NCI-H2227 treated with DMSO at 0.1 percent for 48 hours (cell line): ENCODE data around the gene RPTN.
A peak's percentile ranks its signal among the peaks of the same experiment; 100 is the strongest.
"Not testable (repeated sequence)": the region's sequence is repeated elsewhere in the genome, so short reads cannot be mapped to it uniquely, and the experiment has no call there.

Experiments
- DNase-seq: peaks from one replicate; lab custom pipeline; 2025; lab: John Stamatoyannopoulos, UW

Gene RPTN

DNA sequence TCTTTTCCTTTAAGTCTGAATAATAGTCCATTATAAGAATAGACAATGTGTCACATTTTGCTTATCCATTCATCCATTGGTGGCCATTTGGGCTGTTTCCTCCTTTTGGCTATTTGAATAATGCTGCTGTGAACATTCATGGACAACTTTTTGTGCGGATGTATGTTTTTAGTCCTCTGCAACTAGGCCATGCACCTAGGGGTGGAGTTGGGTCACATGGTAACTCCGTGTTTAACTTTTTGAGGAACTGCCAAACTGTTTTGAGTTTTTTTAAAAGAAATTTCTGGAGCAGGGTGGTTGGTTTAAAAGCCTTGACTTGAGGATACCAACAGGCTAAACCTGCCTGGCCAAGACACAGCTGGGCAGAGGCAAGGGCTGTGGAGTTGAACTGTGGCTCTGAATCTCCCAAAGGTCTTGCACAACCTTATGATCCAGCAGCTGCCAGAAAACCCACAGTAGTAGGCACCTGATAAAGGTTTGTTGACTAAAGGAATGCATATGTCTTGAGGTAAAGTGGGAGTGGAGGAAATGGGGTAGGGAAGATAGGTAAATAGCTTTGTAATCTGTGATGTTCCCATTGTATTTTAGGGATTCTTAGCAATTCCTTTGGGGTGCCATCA is 5.6 kb upstream of the RPTN start:
- no peak for DNase-seq

DNA sequence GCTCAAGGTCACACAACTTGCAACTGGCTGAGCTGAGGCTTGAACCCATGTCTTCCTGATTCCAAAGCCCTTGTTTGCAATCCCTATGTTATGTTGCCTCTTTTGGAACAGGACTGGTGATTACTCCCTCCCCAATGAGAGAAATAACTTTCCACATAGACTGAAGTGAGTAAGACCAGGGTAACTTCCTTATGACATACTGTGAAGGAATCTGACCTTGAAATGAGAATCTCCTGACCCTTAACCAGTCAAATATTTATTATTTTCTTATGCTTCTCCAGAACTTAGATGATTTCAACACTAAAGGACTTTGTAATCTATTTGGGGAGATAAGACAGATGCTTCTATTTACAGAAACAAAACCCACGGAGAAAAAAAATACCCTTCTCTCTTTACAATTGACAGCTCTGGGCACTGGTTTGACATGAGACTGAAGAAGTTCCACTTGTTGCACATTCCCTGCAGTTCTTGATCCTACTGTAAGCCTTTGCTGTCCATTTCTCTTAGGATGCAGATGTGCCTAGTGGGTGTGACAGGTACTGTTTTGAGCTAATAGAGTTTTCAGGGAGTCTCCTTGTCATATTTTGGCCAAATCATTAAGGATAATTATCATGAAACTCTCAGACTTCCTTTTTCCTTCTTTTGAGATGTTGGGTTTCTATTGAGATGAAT is 3.9 kb upstream of the RPTN start:
- DNase-seq, result no peak

DNA sequence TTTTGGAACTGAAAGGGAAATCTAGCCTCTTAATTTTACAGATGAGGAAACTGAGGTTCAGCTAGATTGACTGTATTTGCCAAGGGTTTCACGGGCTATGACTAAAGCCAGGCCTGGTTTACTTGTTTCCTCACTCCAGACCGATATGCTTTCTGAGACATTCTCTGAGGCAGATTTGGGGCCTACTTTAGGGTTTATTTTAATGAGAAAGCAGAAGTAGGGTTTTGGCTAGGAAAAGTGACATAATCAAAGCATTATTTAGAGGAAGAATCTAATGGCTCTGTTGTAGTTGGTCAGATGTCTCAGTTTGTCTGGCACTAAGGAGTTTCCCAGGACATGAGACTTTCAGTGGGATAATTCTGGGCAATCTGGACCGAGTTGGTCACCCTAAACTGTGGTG is 1.5 kb upstream of the RPTN start:
- DNase-seq, result no peak

DNA sequence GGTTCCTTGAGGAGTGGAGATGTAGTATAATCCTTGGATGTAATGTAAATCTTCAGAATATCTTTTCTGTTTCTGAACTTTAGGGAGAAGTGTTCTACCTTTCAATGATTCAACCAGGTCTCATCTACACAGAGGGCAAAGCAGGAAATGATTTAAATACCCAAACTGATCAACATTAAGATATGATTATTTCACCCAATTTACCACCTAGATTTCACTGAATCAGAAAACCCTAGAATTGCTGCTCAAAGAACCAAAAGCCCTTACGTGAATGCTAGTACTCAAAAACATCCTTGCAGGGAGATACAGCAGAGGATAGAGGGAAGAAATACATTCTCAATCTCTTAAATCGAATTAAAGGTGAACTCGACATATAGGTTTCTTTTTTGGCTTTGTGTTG is 5.0 kb downstream of the RPTN start:
- DNase-seq, result no peak

DNA sequence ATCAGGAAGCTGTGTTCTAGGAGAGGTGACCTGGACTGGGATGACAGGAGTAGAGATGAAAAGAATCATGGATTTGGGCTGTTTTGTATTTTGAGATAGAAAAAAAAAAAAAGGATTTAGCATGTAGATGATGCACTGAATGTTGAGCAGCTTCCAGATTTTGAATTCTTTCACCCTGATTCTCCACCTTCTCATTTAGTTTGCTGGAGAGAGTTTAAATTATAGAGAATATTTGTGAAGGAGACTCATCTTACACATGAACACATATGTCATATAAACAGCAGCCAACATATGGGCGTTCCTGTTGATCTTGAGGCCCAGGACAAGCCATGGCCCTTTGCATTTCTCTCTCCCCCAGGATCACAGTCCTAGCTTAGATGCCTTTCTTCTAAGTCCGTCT is 7.4 kb downstream of the RPTN start:
- no peak for DNase-seq

DNA sequence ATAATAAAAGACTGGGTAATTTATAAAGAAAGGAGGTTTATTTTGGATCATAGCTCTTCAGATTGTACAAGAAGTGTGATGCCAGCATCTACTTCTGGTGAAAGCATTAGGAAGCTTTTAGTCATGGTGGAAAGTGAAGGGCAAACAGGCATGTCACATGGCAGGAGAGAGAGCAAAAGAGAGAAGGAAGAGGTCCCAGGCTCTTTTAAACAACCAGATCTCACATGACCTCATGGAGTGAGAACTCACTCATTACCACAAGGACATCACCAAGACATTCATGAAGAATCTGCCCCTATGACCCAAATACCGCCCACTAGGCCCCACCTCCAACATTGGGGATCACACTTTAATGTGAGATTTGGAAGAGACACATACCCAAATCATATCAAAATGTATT is 10.0 kb downstream of the RPTN start:
- no peak for DNase-seq

DNA sequence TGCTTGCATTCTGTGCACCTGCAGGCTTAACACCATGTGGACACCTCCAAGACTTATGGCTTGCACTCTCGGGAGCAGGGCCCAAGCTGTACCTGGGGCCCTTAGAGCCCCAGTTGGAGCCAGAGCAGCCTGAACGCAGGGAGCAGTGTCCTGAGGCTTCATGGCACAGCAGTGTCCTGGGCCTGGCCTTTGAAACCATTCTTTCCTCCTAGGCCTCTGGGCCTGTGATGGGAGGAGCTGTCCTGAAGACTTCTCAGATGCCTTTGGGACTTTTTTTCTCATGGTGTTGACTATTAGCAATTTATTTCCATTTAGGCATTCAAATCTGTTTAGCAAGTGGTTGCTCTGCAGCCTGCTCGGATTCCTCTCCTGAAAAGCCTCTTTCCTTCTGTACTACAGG is 11.0 kb downstream of the RPTN start:
- DNase-seq, result no peak

DNA sequence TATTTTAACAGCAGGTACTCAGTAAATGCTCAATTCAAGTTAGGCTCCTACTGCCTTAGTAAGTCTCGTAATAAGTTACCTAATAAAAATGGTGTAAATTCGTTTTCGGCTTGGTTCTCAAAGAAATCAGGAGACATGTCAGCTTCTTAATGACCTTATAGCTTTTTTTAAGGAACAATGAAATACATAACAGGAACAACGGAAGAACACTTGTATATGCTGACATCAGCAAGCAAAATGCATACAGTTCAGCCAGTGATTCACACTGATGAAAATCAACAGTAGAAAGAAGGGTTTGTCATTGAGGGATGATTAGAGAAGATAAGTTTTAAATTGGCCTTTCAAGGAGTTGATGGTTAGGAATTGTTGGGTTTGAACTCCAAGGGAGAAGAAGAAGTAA is 13.3 kb downstream of the RPTN start:
- no peak for DNase-seq

DNA sequence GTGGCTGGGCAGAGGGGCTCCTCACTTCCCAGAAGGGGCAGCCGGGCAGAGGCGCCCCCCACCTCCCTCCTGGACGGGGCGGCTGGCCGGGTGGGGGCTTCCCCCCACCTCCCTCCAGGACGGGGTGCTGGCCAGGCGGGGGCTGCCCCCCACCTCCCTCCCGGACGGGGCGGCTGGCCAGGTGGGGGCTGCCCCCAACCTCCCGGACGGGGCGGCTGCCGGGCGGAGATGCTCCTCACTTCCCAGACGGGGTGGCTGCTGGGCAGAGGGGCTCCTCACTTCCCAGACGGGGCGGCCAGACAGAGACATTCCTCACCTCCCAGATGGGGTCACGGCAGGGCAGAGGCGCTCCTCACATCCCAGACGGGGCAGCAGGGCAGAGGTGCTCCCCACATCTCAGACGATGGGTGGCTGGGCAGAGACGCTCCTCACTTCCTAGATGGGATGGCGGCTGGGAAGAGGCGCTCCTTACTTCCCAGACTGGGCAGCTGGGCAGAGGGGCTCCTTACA is 14.3 kb downstream of the RPTN start:
- not testable (repeated sequence) for DNase-seq

DNA sequence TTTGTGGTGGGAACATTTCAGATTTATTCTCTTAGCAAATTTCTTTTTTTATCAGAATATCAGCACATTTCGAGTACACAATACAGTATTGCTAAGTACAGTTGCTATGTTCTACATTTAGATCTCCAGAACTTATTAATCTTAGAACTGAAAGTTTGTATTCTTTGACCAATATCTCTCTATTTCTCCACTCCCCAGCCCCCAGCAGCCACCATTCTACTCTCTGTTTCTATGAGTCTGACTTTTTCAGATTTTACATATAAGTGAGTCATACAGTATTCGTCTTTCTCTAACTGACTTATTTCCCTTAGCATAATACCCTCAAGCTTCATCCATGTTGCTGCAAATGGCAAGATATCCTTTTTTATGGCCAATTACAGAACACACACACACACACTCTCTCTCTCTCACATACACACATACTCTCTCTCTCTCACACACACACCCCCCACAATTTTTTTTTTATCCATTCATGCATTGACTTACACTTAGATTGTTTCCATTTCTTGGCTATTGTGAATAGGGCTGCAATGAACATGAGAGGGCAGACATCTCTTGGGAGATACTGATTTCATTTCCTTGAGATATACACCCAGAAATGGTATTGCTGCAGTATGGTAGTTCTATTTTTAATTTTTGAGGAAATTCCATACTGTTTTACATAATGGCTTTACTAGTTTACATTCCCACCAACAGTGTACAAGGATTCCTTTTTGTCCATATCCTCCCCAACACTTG is 15.7 kb downstream of the RPTN start:
- no peak for DNase-seq

DNA sequence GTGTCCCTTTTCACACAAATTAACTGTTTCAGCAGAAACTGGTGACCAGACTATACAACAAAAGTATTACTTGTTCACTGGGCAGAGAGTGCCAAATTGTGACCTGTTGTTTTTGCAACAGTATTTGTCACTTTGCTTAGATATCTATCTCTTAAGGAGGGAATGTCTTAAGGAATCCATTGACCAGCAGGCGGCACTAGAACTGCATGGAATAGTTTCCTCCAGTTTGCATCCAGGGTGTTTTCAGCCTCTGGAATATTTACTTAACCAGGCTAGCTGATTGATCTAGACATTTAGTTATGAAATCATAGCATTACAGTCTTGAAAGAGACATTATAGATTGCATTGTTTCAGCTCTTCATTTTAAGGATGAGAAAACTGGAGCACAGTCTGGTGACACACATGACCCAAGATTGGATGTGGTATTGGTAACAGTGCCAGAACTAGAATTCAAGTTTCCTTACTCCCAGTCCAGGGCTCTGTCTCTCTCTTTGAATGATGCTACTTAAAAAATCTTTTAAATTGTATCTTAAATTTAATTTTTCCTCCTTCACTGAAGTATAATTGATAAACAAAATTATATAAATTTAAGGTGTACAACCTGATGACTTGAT is 16.9 kb downstream of the RPTN start:
- no peak for DNase-seq

DNA sequence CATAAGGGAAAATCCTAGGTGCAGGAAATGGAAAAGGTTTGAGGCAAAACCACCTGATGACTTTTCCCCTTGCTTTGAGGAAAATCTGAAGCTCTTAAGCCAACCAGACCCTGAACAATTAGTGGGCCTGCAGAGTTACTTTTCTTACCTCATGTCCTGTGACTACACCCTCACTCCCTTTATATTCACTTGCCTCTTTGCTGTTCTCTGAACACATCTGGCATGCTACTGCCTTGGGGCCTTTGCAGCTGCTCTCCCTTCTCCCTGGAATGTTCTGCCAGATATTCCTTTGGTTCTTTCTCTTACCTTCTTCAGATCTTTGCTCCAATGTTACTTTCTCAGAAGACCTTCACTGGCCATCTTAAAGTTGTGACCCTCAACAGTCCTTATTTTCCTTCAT is 21.8 kb downstream of the RPTN start:
- no peak for DNase-seq

DNA sequence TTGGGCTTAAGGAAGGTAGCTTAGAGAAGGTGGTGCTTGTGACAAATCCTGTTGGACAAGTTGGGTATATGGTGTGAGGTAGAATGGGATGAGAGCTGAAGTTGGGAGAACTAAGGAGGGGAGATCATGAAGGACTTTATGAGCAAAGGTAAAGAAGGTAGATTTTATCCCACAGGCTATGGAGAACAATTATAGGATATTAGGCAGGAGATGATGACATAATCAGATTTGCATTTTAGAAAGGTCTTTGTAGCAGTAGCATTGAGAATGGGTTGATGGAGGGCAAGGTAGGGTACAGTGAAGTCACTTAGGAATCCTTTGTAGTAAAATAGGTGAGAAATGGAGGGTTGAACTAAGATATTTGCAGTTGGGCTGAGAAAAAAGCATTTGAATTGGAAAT is 28.8 kb downstream of the RPTN start:
- no peak for DNase-seq

DNA sequence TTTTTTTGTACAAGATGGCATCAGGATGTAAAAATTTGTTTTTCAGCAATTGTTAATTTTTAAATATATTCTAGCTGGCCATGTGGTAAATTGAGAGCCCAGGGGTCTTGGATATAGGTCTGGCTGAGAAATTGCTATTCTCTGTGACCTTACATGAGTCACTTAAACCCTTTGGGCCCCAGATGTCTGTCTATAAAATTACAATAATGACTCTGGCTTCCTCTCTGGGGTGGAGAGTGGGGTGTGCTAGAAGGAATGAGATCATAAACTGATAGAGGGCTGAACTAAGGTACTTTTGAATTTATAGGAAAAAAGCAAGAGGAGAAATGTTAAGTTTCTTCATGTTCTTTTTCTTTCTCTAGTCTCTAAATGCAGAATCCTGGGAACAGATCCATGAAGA is 31.4 kb downstream of the RPTN start:
- no peak for DNase-seq

DNA sequence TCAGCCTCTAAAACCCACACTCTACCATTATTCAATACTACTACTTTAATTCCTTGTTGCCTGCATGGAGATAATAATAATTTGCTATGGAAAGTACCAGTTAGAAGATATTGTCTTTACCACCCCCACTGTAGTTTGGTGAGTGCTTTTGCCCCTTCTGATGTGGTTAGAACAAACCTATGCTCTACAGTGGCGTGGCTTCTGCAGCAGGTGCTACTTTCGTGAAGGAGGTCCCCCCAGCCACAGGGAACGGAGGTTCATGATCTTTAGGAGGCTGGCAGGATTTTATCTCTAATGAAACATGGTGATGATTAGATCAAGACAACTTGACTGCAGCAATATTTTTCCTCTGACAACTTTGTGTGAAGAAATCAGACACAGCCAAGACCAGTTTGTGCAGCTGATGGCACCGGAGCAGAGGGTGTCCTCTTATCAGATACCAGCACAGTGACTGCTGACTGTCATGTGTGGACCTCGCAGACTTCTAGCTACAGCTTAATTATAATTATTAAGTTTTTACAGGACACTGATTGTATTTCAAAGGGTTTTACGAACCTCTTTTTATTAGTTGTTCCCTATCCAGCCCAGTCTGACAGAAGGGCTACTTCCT is 33.1 kb downstream of the RPTN start:
- no peak for DNase-seq

DNA sequence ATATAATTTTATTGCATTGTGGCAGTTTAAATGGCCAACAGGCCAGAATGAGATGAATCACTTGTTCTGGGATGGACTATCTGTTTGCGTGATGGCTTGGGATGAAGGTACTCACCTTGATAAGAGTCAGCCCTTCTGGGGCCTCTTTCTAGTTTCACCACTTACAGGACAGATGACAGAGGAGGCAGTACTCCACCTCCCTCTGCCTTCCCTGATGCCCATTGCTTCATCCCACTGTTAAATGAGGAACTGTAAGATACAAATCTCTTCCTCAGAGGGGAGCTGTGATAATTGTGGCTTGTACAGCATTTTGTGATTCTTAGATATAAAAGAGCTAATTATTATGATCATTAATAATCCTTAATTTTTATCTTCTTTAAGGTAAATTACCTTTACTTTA is 40.1 kb downstream of the RPTN start:
- no peak for DNase-seq

DNA sequence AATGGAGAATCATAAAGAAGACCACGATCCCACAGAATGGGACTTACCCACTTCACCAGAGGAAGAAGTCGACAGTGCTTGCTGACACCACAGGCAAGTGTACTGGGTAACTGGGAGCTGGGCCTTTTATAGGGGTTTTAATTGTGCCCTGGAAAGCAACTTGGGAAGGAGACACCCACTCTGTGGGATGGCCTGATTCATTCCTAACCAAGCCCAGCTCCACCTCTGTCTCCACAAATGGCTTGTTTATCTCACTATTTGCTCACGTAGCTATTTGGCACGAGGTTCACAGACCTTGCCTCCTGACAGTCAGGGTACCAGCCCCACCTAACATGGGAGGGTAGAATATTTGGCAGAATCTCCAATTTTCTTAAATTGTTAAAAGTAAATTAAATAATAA is 43.7 kb downstream of the RPTN start, which contains the start of gene TCHH:
Gene TCHH, minus strand, starts transcription at position 101 of the 400 bp plus-strand sequence. CDS start 1,364 bp downstream, outside the sequence.
- DNase-seq, result no peak

DNA sequence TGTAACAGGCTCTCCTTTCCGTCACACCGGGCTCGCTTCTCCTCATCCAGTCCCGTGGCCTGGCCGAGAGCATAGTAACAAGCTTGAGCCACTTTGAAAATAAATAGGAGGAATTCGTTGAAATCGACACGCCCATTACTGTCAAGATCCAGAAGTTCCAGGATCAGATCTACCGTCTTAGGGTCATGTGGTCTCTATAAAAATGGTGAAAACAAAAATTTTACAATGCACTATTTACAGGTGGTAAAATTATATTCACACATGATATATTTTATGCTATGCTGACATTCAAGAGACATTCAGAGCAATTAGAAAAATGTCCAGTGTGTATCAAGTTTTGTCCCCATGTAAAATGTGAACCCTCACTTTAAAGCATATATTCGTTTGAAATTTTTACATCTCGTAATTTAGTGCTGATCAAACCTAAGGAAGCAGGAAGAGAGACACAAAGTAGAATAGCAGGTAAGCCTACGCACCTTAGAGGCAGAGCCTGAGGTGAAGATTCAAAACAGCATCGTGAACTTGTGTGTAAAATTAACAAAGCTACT is 46.1 kb downstream of the RPTN start:
- no peak for DNase-seq

DNA sequence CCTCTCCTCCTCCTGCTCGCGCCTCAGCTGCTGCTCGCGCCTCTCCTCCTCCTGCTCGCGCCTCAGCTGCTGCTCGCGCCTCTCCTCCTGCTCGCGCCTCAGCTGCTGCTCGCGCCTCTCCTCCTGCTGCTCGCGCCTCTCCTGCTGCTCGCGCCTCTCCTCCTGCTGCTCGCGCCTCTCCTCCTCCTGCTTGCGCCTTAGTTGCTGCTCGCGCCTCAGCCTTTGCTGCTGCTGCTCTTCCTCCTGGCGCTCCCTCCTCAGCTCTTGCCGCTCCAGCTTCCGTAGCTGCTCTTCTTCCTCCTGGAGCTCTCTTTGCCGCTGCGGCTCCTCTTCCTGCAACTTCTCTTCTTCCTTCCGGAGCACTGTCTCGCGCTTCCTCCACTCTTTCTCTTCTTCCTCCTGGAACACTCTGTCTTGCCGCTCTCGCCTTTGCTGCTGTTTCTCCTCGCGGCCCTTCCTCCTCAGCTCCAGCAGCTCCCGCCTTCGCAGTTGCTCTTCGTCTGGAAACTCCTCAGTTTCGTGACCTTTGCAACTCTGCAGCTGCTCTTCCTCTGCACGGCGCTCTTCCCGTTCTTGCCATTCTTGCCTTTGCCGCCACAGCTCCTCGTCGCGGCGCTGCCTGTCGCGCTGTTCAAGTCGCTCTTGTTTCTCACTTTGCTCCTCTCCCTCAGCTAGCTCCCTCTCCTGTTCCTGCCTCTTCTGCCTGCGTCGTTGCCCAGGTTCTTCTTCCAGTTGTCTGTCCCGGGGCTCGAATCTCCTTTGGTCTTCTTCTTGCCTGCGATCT is 46.7 kb downstream of the RPTN start:
- no peak for DNase-seq

DNA sequence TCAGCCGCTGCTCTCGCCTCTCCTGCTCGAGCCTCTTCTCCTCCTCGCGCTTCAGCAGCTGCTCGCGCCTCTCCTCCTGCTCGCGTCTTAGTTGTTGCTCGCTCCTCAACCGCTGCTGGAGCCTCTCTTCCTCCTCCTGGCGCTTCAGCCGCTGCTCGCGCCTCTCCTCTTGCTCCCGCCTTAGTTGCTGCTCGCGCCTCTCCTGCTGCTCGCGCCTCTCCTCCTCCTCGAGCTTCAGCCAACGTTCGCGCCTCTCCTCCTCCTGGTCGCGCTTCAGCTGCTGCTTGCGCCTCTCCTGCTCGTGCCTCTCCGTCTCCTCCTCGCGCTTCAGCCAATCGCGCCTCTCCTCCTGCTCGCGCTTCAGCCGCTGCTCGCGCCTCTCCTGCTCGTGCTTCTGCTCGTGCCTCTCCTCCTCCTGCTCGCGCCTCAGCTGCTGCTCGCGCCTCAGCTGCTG is 47.5 kb downstream of the RPTN start:
- DNase-seq, result peak; percentile 22
